H1 (cell line): Measurements from ENCODE around the gene SMYD1. TPM values are rescaled to one million over a fixed set of nuclear protein-coding genes. Genes with fewer than 3 reads are reported as not detected.

ENCODE experiments used
- CTCF ChIA-PET: fragments of 300-600 bp; sonication (Branson Sonifier 250); formaldehyde crosslinking; loops from one replicate; lab custom pipeline; 2021; ENCODE audit not compliant: partially characterized antibody; lab: Charles Lee
- POLR2A ChIA-PET: fragments of 300-600 bp; sonication (Branson Sonifier 250); formaldehyde crosslinking; loops from one replicate; lab custom pipeline; 2021; ENCODE audit warnings: inconsistent platforms; ENCODE audit not compliant: partially characterized antibody; lab: Charles Lee
- DNase-seq, 2 experiments: peaks; one replicate each; pipeline versions ENCODE4 v3.0.0 to v3.0.0-alpha.2; 2010 to 2022; ENCODE audit warnings: low spot score in 2 of 2, low read depth in 1 of 2, mixed read lengths in 1 of 2
- FAIRE-seq: peaks from 2 replicates; lab custom pipeline; 2011; peaks lifted over from hg19 to GRCh38; lab: Jason Lieb, UNC
- H2AFZ ChIP-seq: 2 replicates; pipeline ENCODE4 v1.8.1; 2012; ENCODE audit warnings: low read length, inconsistent platforms
- H2AK5ac ChIP-seq: 2 replicates; pipeline ENCODE4 v1.6.1; 2013; ENCODE audit warnings: low read depth, low read length
- H2BK120ac ChIP-seq: replicated peaks from 2 replicates; pipeline ENCODE3; 2013; ENCODE audit warnings: low read depth, low read length, inconsistent platforms
- H2BK12ac ChIP-seq: 2 replicates; pipeline ENCODE4 v1.6.1; 2013; ENCODE audit warnings: low read depth, low read length
- H2BK15ac ChIP-seq: 2 replicates; pipeline ENCODE4 v1.6.1; 2013; ENCODE audit warnings: low read length
- H2BK20ac ChIP-seq: 2 replicates; pipeline ENCODE4 v1.6.1; 2013; ENCODE audit warnings: low read length
- H2BK5ac ChIP-seq: 2 replicates; pipeline ENCODE4 v1.6.1; 2013; ENCODE audit warnings: low read depth, low read length
- H3K14ac ChIP-seq: 2 replicates; pipeline ENCODE4 v1.6.1; 2013; ENCODE audit warnings: inconsistent platforms; ENCODE audit not compliant: insufficient read length
- H3K18ac ChIP-seq: 2 replicates; pipeline ENCODE4 v1.6.1; 2013; ENCODE audit warnings: low read length; ENCODE audit errors: extremely low read depth
- H3K23ac ChIP-seq: 2 replicates; pipeline ENCODE4 v1.6.1; 2013; ENCODE audit warnings: inconsistent platforms; ENCODE audit not compliant: insufficient read length
- H3K23me2 ChIP-seq: 2 replicates; pipeline ENCODE4 v1.6.1; 2013; ENCODE audit warnings: low read depth, low read length
- H3K27ac ChIP-seq: 2 replicates; pipeline ENCODE4 v1.6.1; 2011; ENCODE audit warnings: low read depth, low read length, inconsistent platforms
- H3K27me3 ChIP-seq, 4 experiments: replicated peaks in 1 of 4; 1 replicate in 1 of 4; 2 replicates in 3 of 4; pipeline versions ENCODE4 v1.6.1 to v1.8.1; 2011 to 2013; ENCODE audit warnings: low read length in 3 of 4, mild to moderate bottlenecking in 3 of 4, inconsistent platforms in 2 of 4, mixed read lengths in 2 of 4, moderate library complexity in 1 of 4; ENCODE audit not compliant: control insufficient read depth in 3 of 4, insufficient read depth in 3 of 4; ENCODE audit errors: extremely low read depth in 1 of 4
- H3K36me3 ChIP-seq, 4 experiments: 2 replicates each; pipeline versions ENCODE4 v1.6.1 to v1.8.1; 2011 to 2013; ENCODE audit warnings: mild to moderate bottlenecking in 4 of 4, low read length in 3 of 4, moderate library complexity in 2 of 4, control low read depth in 1 of 4, inconsistent platforms in 1 of 4; ENCODE audit not compliant: insufficient read depth in 4 of 4, control insufficient read depth in 2 of 4
- H3K4ac ChIP-seq: replicated peaks from 2 replicates; pipeline ENCODE3; 2013; ENCODE audit warnings: low read length, low read depth, mixed read lengths, inconsistent platforms; ENCODE audit not compliant: insufficient read length
- H3K4me1 ChIP-seq, 4 experiments: replicated peaks in 1 of 4; 1 replicate in 1 of 4; 2 replicates in 3 of 4; pipeline versions ENCODE4 v1.6.1 to v1.8.1; 2011 to 2013; ENCODE audit warnings: low read length in 3 of 4, inconsistent platforms in 2 of 4, mixed read lengths in 1 of 4; ENCODE audit not compliant: insufficient read depth in 4 of 4, control insufficient read depth in 3 of 4
- H3K4me2 ChIP-seq, 2 experiments: 2 replicates each; pipeline versions ENCODE4 v1.6.1 to v1.8.1; 2011 to 2013; ENCODE audit warnings: low read depth in 2 of 2, low read length in 2 of 2, control low read depth in 1 of 2, inconsistent platforms in 1 of 2, mild to moderate bottlenecking in 1 of 2; ENCODE audit not compliant: insufficient read depth in 1 of 2
- H3K4me3 ChIP-seq, 4 experiments: fragments of 200-600, 300-600 bp in 1 of 4; sonication (generic), shearing (Covaris generic), sonication (Bioruptor Twin) in 1 of 4; 2 replicates each; pipeline versions ENCODE4 v1.5.1 to v1.8.1; 2011 to 2016; ENCODE audit warnings: low read length in 4 of 4, low read depth in 3 of 4, control low read depth in 2 of 4, inconsistent platforms in 2 of 4, mild to moderate bottlenecking in 2 of 4, mixed read lengths in 1 of 4, moderate library complexity in 1 of 4; ENCODE audit not compliant: insufficient read depth in 2 of 4; ENCODE audit errors: extremely low read depth in 1 of 4
- H3K56ac ChIP-seq: replicated peaks from 2 replicates; pipeline ENCODE3; 2013; ENCODE audit warnings: low read depth, mild to moderate bottlenecking, mixed read lengths, low read length, inconsistent platforms; ENCODE audit not compliant: insufficient read length
- H3K79me1 ChIP-seq: 2 replicates; pipeline ENCODE4 v1.6.1; 2013; ENCODE audit warnings: low read depth, low read length, control low read depth
- H3K79me2 ChIP-seq, 2 experiments: 2 replicates each; pipeline versions ENCODE4 v1.6.1 to v1.8.1; 2012 to 2013; ENCODE audit warnings: low read length in 2 of 2, mild to moderate bottlenecking in 2 of 2, inconsistent platforms in 1 of 2; ENCODE audit not compliant: insufficient read depth in 2 of 2, control insufficient read depth in 1 of 2
- H3K9ac ChIP-seq, 4 experiments: replicated peaks in 1 of 4; 1 replicate in 1 of 4; 2 replicates in 3 of 4; pipeline versions ENCODE4 v1.6.1 to v1.8.1; 2011 to 2013; ENCODE audit warnings: low read depth in 3 of 4, low read length in 3 of 4, control low read depth in 2 of 4, mild to moderate bottlenecking in 2 of 4, moderate library complexity in 2 of 4, inconsistent platforms in 1 of 4; ENCODE audit errors: extremely low read depth in 1 of 4
- H3K9me3 ChIP-seq, 2 experiments: 2 replicates each; pipeline versions ENCODE4 v1.6.1 to v1.8.1; 2012 to 2013; ENCODE audit warnings: mild to moderate bottlenecking in 2 of 2, moderate library complexity in 2 of 2, control low read depth in 1 of 2, inconsistent platforms in 1 of 2, low read depth in 1 of 2, low read length in 1 of 2, mixed read lengths in 1 of 2; ENCODE audit not compliant: insufficient read depth in 2 of 2
- H4K20me1 ChIP-seq, 2 experiments: replicated peaks in 1 of 2; 2 replicates each; pipeline versions ENCODE3 to v1.8.1; 2011 to 2013; ENCODE audit warnings: inconsistent platforms in 2 of 2, low read length in 2 of 2, mild to moderate bottlenecking in 1 of 2; ENCODE audit not compliant: insufficient read depth in 2 of 2, control insufficient read depth in 1 of 2
- H4K5ac ChIP-seq: 2 replicates; pipeline ENCODE4 v1.6.1; 2013; ENCODE audit warnings: low read length, low read depth, mixed read lengths, inconsistent platforms; ENCODE audit not compliant: insufficient read length
- H4K8ac ChIP-seq: 2 replicates; pipeline ENCODE4 v1.8.0; 2013; ENCODE audit warnings: mild to moderate bottlenecking, moderate library complexity, low read length, inconsistent platforms; ENCODE audit not compliant: insufficient read depth; ENCODE audit errors: extremely low read depth
- H4K91ac ChIP-seq: replicated peaks from 2 replicates; pipeline ENCODE3; 2013; ENCODE audit warnings: low read length, mixed read lengths, inconsistent platforms; ENCODE audit not compliant: insufficient read length
- BCL11A ChIP-seq, 2 experiments: IDR thresholded peaks; one replicate each; pipeline ENCODE4 v1.6.1; 2011; ENCODE audit warnings: low read depth in 2 of 2, low read length in 2 of 2, mild to moderate bottlenecking in 2 of 2
- CTCF ChIP-seq, 3 experiments: IDR thresholded peaks; 1 replicate in 2 of 3; 2 replicates in 1 of 3; pipeline versions ENCODE4 v1.5.1 to v1.6.1; 2011; ENCODE audit warnings: low read length in 3 of 3, mild to moderate bottlenecking in 3 of 3, inconsistent platforms in 2 of 3, low read depth in 1 of 3, moderate library complexity in 1 of 3; ENCODE audit not compliant: insufficient read depth in 1 of 3; ENCODE audit errors: control extremely low read depth in 1 of 3
- FOSL1 ChIP-seq: IDR thresholded peaks from 2 replicates; pipeline ENCODE4 v1.6.1; 2011; ENCODE audit warnings: mild to moderate bottlenecking, low read depth, low read length, moderate library complexity; ENCODE audit not compliant: insufficient read depth
- NANOG ChIP-seq: IDR thresholded peaks from 2 replicates; pipeline ENCODE4 v1.6.1; 2011; ENCODE audit warnings: low read length, low read depth, mild to moderate bottlenecking, inconsistent platforms; ENCODE audit not compliant: insufficient read depth, poor library complexity, severe bottlenecking
- POLR2AphosphoS5 ChIP-seq: IDR thresholded peaks from 2 replicates; pipeline ENCODE4 v1.6.1; 2011; ENCODE audit warnings: low read depth, low read length
- RAD21 ChIP-seq, 2 experiments: IDR thresholded peaks in 1 of 2; conservative IDR thresholded peaks in 1 of 2; 2 replicates each; pipeline ENCODE4 v1.6.1; 2011; ENCODE audit warnings: low read depth in 2 of 2, low read length in 2 of 2, improper control_type of control experiment in 1 of 2, inconsistent platforms in 1 of 2, mild to moderate bottlenecking in 1 of 2, moderate library complexity in 1 of 2
- RBBP5 ChIP-seq: IDR thresholded peaks from 2 replicates; pipeline ENCODE4 v1.7.1; 2012; ENCODE audit warnings: low read depth, mild to moderate bottlenecking, inconsistent platforms, low read length, moderate library complexity, borderline replicate concordance
- SIX5 ChIP-seq: IDR thresholded peaks from 2 replicates; pipeline ENCODE4 v1.6.1; 2011; ENCODE audit warnings: mild to moderate bottlenecking, low read depth, low read length
- TAF1 ChIP-seq: IDR thresholded peaks from 2 replicates; pipeline ENCODE4 v1.6.1; 2011; ENCODE audit warnings: mild to moderate bottlenecking, low read depth, low read length
- WGBS, 2 experiments: shearing (Covaris generic) in 1 of 2; methylation state at CpG; one replicate each; pipeline versions ENCODE4 v1.1.6 to v1.1.7; 2013 to 2015; ENCODE audit warnings: low lambda C conversion rate in 2 of 2, mixed read lengths in 2 of 2, inconsistent platforms in 1 of 2, low coverage in 1 of 2, missing lambda C conversion rate in 1 of 2; ENCODE audit not compliant: insufficient replicate concordance in 2 of 2, insufficient coverage in 1 of 2, insufficient read length in 1 of 2; ENCODE audit errors: extremely low coverage in 1 of 2, missing lambda C conversion rate in 1 of 2; 5-methylcytosine and 5-hydroxymethylcytosine counted together
- polyA plus RNA-seq, 7 experiments: library from polyadenylated mRNA; depleted of rRNA in 3 of 7; stranded (reverse) in 5 of 7; unstranded in 2 of 7; fragments of >200 nt in 5 of 7; fragments of 200-250 nt in 2 of 7; gene quantifications; 1 replicate in 5 of 7; 2 replicates in 1 of 7; 4 replicates in 1 of 7; pipeline versions ENCODE4 v1.2.1 to v1.2.3, GENCODE V29; 2011 to 2013; ENCODE audit warnings: missing spikeins in 2 of 7, mixed read lengths in 2 of 7
- total RNA-seq: library from RNA; stranded (reverse); fragmentation: NEBNext Ultra II Directional; extraction: Animal tissue kit (Norgen Biotek cat#: 25700); gene quantifications from 2 replicates; pipeline ENCODE4 v1.2.1, GENCODE V29; 2021

The SMYD1 gene
- total and polyA plus RNA-seq, 2 of the 8 experiments (the other 6 are each of a cell fraction or from before 2014, with no cell fraction given): 0.06 TPM; not detected in 1

- WGBS, 2 experiments: 88% methylated on average over 4 of the region's 4 CpGs; no CpG with 5 or more reads in 1 of the 2 experiments
- Histone ChIP-seq H3K4me1 (peaks cover 0 to 4% (median 1%) of the 10 kb centered on the region in 4 experiments; a peak in 3 of 7 replicates), H4K91ac (no peak overlapping the region), H3K79me1 (no peaks in the 10 kb centered on the region), H3K9me3 (no peaks in the 10 kb centered on the region), H3K14ac (no peak overlapping the region), H3K23me2 (no peaks in the 10 kb centered on the region), H3K27ac (no peak overlapping the region), H3K56ac (no peak overlapping the region), H3K9ac (no peak overlapping the region), H3K4me3 (no peak overlapping the region), H2AK5ac (no peak overlapping the region), H2BK120ac (no peak overlapping the region), H4K8ac (no peak overlapping the region), H2AFZ (no peak overlapping the region), H2BK20ac (no peak overlapping the region), H4K20me1 (no peaks in the 10 kb centered on the region), H3K18ac (no peak overlapping the region), H3K23ac (no peak overlapping the region), H2BK15ac (no peak overlapping the region), H3K4me2 (no peak overlapping the region), H3K27me3 (no peaks in the 10 kb centered on the region), H3K4ac (no peak overlapping the region), H3K79me2 (no peaks in the 10 kb centered on the region), H3K36me3 (peaks cover 0 to 5% (median 3%) of the 10 kb centered on the region in 4 experiments; a peak in 4 of 8 replicates), H4K5ac (no peak overlapping the region), H2BK5ac (no peak overlapping the region), H2BK12ac (no peak overlapping the region)
- DNase-seq (no peak), FAIRE-seq (no peak)
- POLR2A ChIA-PET: interaction anchor here (2.0 kb wide), 1 partner anchor 10 kb away, joined by 5 read pairs; no protein-coding TSS in a partner anchor
- CTCF ChIA-PET: interaction anchor here (1.3 kb wide), 1 partner anchor 22 kb away, joined by 5 read pairs; no protein-coding TSS in a partner anchor
- TF ChIP-seq POLR2AphosphoS5: no peak
- no peak for TF ChIP-seq BCL11A (IDR thresholded peaks at IDR 0.05; ENCODE audit: low read depth in 2 of 2, low read length in 2 of 2)
- no peak for TF ChIP-seq RAD21 (IDR thresholded peaks at IDR 0.05 in 1 of 2, conservative IDR thresholded peaks at IDR 0.05 in 1 of 2; ENCODE audit: low read depth in 2 of 2, low read length in 2 of 2)
- TF ChIP-seq RBBP5: no peak
- no peak for TF ChIP-seq CTCF (IDR thresholded peaks at IDR 0.05; ENCODE audit: control extremely low read depth in 1 of 3, insufficient read depth in 1 of 3, low read depth in 1 of 3, low read length in 3 of 3)
- no peak for TF ChIP-seq TAF1
- TF ChIP-seq FOSL1: no peak
- TF ChIP-seq SIX5: no peak
- no peak for TF ChIP-seq NANOG
Measured at GRCh38 chr2:88038263-88039105, 29.1 kb upstream of the SMYD1 start.
